22Rv1 (cell line): ENCODE data around the gene ABCB8.

ENCODE experiments used
- ZFX ChIP-seq: fragments of 450-650 bp; IDR thresholded peaks from 2 replicates; pipeline ENCODE4 v1.6.1; 2017; ENCODE audit warnings: antibody characterized with exemption, borderline replicate concordance
- TF ChIP-seq, protein P1 (sequence below): fragments of 450-650 bp; IDR thresholded peaks from 2 replicates; pipeline ENCODE4 v1.5.1; 2017; ENCODE audit warnings: mild to moderate bottlenecking

DNA sequence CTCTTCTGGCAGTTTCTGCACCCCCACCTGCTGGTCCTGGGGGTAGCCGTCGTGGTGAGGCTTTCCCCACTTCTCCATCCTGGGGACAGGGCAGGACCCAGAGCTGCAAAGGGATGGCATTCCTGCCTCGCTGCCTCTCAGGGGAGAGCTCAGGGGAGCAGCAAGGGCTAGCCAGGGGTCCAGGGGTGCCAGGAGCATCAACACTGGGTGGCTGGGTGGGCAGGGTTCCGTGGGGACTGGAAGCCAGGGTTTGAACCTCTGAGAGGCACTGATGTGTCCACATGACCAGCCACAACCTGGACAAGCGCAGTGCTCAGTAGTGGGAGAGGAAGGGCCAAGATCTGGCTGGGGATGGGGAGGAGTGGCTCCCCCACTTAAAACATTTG, 5.6 kb downstream of the ABCB8 start:
- TF ChIP-seq, protein P1, sequence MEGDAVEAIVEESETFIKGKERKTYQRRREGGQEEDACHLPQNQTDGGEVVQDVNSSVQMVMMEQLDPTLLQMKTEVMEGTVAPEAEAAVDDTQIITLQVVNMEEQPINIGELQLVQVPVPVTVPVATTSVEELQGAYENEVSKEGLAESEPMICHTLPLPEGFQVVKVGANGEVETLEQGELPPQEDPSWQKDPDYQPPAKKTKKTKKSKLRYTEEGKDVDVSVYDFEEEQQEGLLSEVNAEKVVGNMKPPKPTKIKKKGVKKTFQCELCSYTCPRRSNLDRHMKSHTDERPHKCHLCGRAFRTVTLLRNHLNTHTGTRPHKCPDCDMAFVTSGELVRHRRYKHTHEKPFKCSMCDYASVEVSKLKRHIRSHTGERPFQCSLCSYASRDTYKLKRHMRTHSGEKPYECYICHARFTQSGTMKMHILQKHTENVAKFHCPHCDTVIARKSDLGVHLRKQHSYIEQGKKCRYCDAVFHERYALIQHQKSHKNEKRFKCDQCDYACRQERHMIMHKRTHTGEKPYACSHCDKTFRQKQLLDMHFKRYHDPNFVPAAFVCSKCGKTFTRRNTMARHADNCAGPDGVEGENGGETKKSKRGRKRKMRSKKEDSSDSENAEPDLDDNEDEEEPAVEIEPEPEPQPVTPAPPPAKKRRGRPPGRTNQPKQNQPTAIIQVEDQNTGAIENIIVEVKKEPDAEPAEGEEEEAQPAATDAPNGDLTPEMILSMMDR: no peak
- TF ChIP-seq ZFX: no peak
